Immature natural killer cell (primary cell): ENCODE measurements around the gene RAB8B. TPM values are rescaled to one million over a fixed set of nuclear protein-coding genes. Genes with fewer than 3 reads are reported as not detected.
"Not testable (repeated sequence)": the region's sequence is repeated elsewhere in the genome, so short reads cannot be mapped to it uniquely, and the experiment has no call there.

Source experiments
- DNase-seq, 3 donors: peaks; one replicate each; pipeline ENCODE4 v3.0.0; 2022; ENCODE audit warnings: mixed read lengths in 1 of 3
- H3K27ac Mint-ChIP-seq, 6 donors: one replicate each; pipeline ENCODE4 v1.8.0; 2020; ENCODE audit warnings: mixed read lengths in 6 of 6, mild to moderate bottlenecking in 5 of 6, inconsistent platforms in 4 of 6, moderate library complexity in 3 of 6
- H3K27me3 Mint-ChIP-seq, 3 donors: one replicate each; pipeline ENCODE4 v1.8.0; 2020 to 2021; ENCODE audit warnings: low read depth in 3 of 3, mild to moderate bottlenecking in 3 of 3, mixed read lengths in 3 of 3, moderate library complexity in 3 of 3, inconsistent platforms in 1 of 3
- H3K36me3 Mint-ChIP-seq, 3 donors: one replicate each; pipeline ENCODE4 v1.8.0; 2020; ENCODE audit warnings: mixed read lengths in 3 of 3, inconsistent platforms in 2 of 3, mild to moderate bottlenecking in 2 of 3
- H3K4me1 Mint-ChIP-seq, 2 donors: one replicate each; pipeline ENCODE4 v1.8.0; 2020; ENCODE audit warnings: inconsistent platforms in 2 of 2, mild to moderate bottlenecking in 2 of 2, mixed read lengths in 2 of 2, moderate library complexity in 1 of 2
- H3K4me3 Mint-ChIP-seq, 5 donors: one replicate each; pipeline ENCODE4 v1.8.0; 2020; ENCODE audit warnings: mild to moderate bottlenecking in 5 of 5, mixed read lengths in 5 of 5, inconsistent platforms in 3 of 5, moderate library complexity in 3 of 5
- H3K9me3 Mint-ChIP-seq, 6 donors: one replicate each; pipeline ENCODE4 v1.8.0; 2020; ENCODE audit warnings: mild to moderate bottlenecking in 6 of 6, mixed read lengths in 6 of 6, inconsistent platforms in 4 of 6, moderate library complexity in 3 of 6
- polyA plus RNA-seq, 3 donors: library from polyadenylated mRNA; unstranded; fragments of 300-500 nt; fragmentation: Illumina TruSeq; gene quantifications; one replicate each; pipeline ENCODE4 v1.2.3, GENCODE V29; 2021

The RAB8B gene
- polyA plus RNA-seq, 3 donors from 2014 or later: 64.6 to 123 (median 79.7) TPM

DNA sequence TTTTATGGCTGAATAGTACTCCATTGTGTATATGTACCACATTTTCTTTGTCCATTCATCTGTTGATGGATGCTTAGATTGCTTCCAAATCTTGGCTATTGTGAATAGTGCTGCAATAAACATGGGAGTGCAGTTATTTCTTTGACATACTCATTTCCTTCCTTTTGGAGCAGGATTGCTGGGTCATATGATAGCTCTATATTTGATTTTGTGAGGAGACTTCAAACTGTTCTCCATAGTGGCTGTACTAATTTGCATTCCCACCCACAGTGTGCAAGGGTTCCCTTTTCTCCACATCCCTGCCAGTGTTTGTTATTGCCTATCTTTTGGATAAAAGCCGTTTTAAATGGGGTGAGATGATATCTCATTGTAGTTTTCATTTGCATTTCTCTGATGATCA is 47.7 kb downstream of the RAB8B start:
- not testable (repeated sequence) for H3K4me3 Mint-ChIP-seq

DNA sequence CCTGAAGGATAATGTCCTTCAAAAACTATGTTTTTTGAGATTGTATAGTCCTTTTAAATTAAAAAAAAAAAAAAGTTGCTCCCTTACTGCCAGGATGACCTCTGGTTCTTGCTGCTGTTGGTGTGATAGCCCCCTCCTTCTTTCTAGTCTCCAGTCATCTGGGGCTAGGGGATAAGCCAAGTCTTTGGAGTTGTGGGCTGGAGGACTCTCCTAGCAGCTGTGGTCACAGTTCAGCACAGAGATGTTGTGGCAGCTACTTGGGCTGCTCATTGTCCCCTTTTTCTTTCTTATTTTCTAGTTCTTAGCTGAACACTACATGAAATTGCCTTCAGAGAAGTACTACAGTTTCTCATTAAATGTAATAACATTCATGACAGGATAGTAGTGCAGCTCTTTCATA is 48.8 kb downstream of the RAB8B start:
- no peak for DNase-seq
- Mint-ChIP-seq H3K27me3 (peaks cover 2 to 4% (median 3%) of the 10 kb centered on the region in 3 donors), H3K9me3 (no peaks in the 10 kb centered on the region), H3K4me3 (peak overlapping the region in 1 of 5 donors; percentile 14), H3K4me1 (peaks cover 79 to 100% of the 10 kb centered on the region in 2 donors), H3K36me3 (peaks cover 0 to 5% (median 3%) of the 10 kb centered on the region in 3 donors), H3K27ac (peak overlapping the region; percentile 22 to 92 (median 65))

More for the DNA sequence above, 47.7 kb downstream of the RAB8B start:
- H3K27me3 Mint-ChIP-seq, H3K36me3 Mint-ChIP-seq, DNase-seq, H3K9me3 Mint-ChIP-seq: not testable (repeated sequence)
- Mint-ChIP-seq H3K4me1 (peaks cover 81 to 100% of the 10 kb centered on the region in 2 donors), H3K27ac (peak overlapping the region; percentile 1 to 92 (median 57))

DNA sequence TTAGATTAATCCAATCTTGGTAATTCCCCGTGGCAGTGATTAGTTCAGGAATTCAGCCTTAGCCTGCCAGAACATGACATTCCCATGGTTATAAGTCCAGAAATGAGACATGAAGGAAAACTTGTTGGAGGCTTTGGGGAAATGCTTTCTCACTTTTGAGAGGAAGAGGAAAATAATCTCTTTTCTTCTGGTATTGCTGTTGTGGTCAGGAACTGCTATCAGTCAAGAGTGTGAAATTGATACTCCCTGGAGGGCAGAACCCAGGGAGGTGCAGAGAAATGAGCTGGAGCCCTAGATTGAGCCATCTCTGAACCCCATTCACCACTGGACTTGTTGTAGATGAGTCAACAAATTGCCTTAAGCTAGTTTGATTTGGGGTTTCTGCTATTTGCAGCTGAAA is 49.4 kb downstream of the RAB8B start:
- Mint-ChIP-seq H3K9me3 (no peaks in the 10 kb centered on the region), H3K4me3 (peak overlapping the region in 4 of 5 donors; percentile 19 to 61 (median 48)), H3K4me1 (peaks cover 79 to 100% of the 10 kb centered on the region in 2 donors), H3K36me3 (peaks cover 0 to 7% (median 5%) of the 10 kb centered on the region in 3 donors), H3K27me3 (peaks cover 2 to 5% (median 3%) of the 10 kb centered on the region in 3 donors), H3K27ac (peak overlapping the region; percentile 58 to 92 (median 76))
- peak; percentile 13 to 31 (median 20) for DNase-seq

- Mint-ChIP-seq H3K27ac (peak overlapping the region; percentile 12 to 71 (median 63)), H3K4me3 (peak overlapping the region in 2 of 5 donors; percentile 34 to 63), H3K36me3 (peaks cover under 1 to 3% (median under 1%) of the 10 kb centered on the region in 3 donors), H3K27me3 (peaks cover 2 to 3% (median 3%) of the 10 kb centered on the region in 3 donors), H3K4me1 (peaks cover 80 to 100% of the 10 kb centered on the region in 2 donors), H3K9me3 (no peaks in the 10 kb centered on the region)
- DNase-seq: no peak
Observed at GRCh38 chr15:63240109-63240508, 50.7 kb downstream of the RAB8B start.

- peaks cover 4 to 6% (median 4%) of the 10 kb centered on the region in 3 donors for H3K36me3 Mint-ChIP-seq
- peaks cover 2 to 3% (median 3%) of the 10 kb centered on the region in 3 donors for H3K27me3 Mint-ChIP-seq
- H3K4me3 Mint-ChIP-seq: no peak overlapping the region
- no peak for DNase-seq
- H3K27ac Mint-ChIP-seq: peak overlapping the region in 4 of 6 donors; percentile 13 to 56 (median 50)
- no peaks in the 10 kb centered on the region for H3K9me3 Mint-ChIP-seq
- peaks cover 83 to 97% of the 10 kb centered on the region in 2 donors for H3K4me1 Mint-ChIP-seq
Observed at GRCh38 chr15:63241316-63241715, 51.9 kb downstream of the RAB8B start.

DNA sequence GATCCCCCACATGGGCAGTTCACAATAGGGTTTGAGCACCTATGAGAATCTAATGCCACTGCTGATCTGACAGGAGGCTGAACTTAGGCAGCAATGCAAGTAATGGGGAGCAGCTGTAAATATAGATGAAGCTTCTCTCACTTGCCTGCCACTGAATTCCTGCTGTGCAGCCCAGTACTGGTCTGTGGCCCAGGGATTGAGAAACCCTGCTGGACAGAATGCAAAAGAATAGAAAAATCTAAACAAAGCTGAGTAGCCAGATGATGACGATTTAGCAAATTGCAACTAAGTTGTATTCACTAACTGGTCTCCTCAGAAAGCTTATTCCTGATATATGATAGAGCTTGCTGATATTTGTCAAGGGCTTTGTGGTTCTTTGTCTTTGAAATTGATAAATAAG is 53.7 kb downstream of the RAB8B start:
- Mint-ChIP-seq H3K27ac (peak overlapping the region; percentile 3 to 90 (median 31)), H3K36me3 (peaks cover 9 to 13% (median 12%) of the 10 kb centered on the region in 3 donors), H3K4me1 (peaks cover 83 to 97% of the 10 kb centered on the region in 2 donors), H3K27me3 (peaks cover 0 to 6% (median 2%) of the 10 kb centered on the region in 3 donors), H3K9me3 (no peaks in the 10 kb centered on the region), H3K4me3 (no peak overlapping the region)
- no peak for DNase-seq

GRCh38 chr15:63243776-63244175 is 54.4 kb downstream of the RAB8B start:
- DNase-seq: no peak
- Mint-ChIP-seq H3K4me3 (no peak overlapping the region), H3K36me3 (peaks cover 10 to 16% (median 13%) of the 10 kb centered on the region in 3 donors), H3K9me3 (no peaks in the 10 kb centered on the region), H3K27me3 (peaks cover 0 to 6% (median 6%) of the 10 kb centered on the region in 3 donors), H3K27ac (peak overlapping the region; percentile 74 to 90 (median 84)), H3K4me1 (peaks cover 82 to 97% of the 10 kb centered on the region in 2 donors)

- H3K9me3 Mint-ChIP-seq: no peaks in the 10 kb centered on the region
- H3K27me3 Mint-ChIP-seq: peaks cover 0 to 7% (median 6%) of the 10 kb centered on the region in 3 donors
- H3K36me3 Mint-ChIP-seq: peaks cover 13 to 17% (median 14%) of the 10 kb centered on the region in 3 donors
- peak overlapping the region in 1 of 5 donors; percentile 3 for H3K4me3 Mint-ChIP-seq
- H3K27ac Mint-ChIP-seq: peak overlapping the region; percentile 71 to 91 (median 84)
- peaks cover 80 to 97% of the 10 kb centered on the region in 2 donors for H3K4me1 Mint-ChIP-seq
- no peak for DNase-seq
Observed at GRCh38 chr15:63244399-63244798, 55.0 kb downstream of the RAB8B start.

DNA sequence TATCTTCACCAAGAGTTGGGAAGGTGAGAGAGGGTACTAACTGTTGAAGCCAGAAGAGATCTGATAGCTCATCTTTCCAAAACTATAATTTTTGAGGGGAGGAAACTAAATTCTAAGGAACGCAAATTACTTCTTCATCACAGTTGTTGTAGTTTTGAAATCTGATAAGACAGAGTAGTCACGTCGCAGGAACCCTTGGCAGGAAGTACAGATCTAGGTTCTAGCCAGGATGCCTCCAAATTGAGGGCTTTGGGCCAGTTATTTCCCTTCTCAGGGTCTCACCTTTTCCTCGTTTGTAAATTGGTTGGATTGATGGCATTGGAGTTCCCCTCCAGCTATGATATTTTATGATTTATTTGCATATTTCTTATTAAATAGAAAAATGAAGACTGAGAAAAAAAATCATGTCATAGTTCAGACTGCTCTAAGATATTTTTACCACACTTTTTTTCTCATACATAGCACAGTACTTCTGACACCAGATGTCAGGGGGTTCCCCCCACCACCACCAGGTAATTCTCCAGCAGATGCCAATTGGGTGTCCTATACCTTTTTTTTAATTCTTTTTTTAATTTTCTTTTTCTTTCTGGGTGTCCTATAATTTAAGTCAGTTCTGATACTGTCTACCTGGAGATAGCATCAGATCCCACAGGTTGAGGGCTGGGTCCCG is 55.7 kb downstream of the RAB8B start:
- H3K4me1 Mint-ChIP-seq: peaks cover 75 to 95% of the 10 kb centered on the region in 2 donors
- H3K9me3 Mint-ChIP-seq: no peaks in the 10 kb centered on the region
- peak overlapping the region; percentile 71 to 91 (median 84) for H3K27ac Mint-ChIP-seq
- DNase-seq: peak in 1 of 3 donors; percentile 24
- H3K27me3 Mint-ChIP-seq: peaks cover 0 to 7% (median 6%) of the 10 kb centered on the region in 3 donors
- peaks cover 15 to 21% (median 17%) of the 10 kb centered on the region in 3 donors for H3K36me3 Mint-ChIP-seq
- no peak overlapping the region for H3K4me3 Mint-ChIP-seq

GRCh38 chr15:63246691-63247469 is 57.5 kb downstream of the RAB8B start:
- peaks cover 76 to 95% of the 10 kb centered on the region in 2 donors for H3K4me1 Mint-ChIP-seq
- H3K36me3 Mint-ChIP-seq: peaks cover 19 to 29% (median 24%) of the 10 kb centered on the region in 3 donors

GRCh38 chr15:63250312-63250965 is 61.0 kb downstream of the RAB8B start:
- Mint-ChIP-seq H3K9me3 (no peaks in the 10 kb centered on the region), H3K36me3 (peaks cover 16 to 30% (median 20%) of the 10 kb centered on the region in 3 donors), H3K27ac (peak overlapping the region; percentile 60 to 77 (median 64)), H3K27me3 (peaks cover 0 to 11% (median 11%) of the 10 kb centered on the region in 3 donors), H3K4me3 (no peak overlapping the region), H3K4me1 (peaks cover 65 to 93% of the 10 kb centered on the region in 2 donors)
- DNase-seq: no peak

More at GRCh38 chr15:63246691-63247469, 57.5 kb downstream of the RAB8B start:
- Mint-ChIP-seq H3K9me3 (no peaks in the 10 kb centered on the region), H3K27ac (peak overlapping the region; percentile 78 to 92 (median 83)), H3K4me3 (peak overlapping the region in 4 of 5 donors; percentile 14 to 66 (median 38)), H3K27me3 (peaks cover 0 to 7% (median 4%) of the 10 kb centered on the region in 3 donors)
- DNase-seq: peak in 2 of 3 donors; percentile 22 to 25

DNA sequence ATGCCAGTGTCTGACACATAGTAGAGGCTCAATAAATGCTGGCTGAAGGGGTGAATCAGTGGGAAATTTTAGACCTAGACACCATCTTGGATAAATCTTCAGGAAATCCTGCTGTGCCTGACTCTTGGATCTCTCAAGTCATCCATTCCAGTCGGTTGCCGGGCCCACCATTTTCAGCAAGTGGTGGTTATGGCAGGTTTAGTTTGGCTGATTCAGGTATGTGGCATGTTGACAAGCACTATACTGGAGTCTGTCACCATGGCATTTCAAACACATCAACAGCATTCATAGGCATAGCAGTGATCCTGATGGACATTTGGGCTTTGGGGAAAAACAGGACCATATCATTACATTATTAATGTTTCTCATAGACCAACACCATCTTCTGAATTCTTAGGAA is 62.3 kb downstream of the RAB8B start:
- Mint-ChIP-seq H3K36me3 (peaks cover 11 to 34% (median 17%) of the 10 kb centered on the region in 3 donors), H3K9me3 (no peaks in the 10 kb centered on the region)

DNA sequence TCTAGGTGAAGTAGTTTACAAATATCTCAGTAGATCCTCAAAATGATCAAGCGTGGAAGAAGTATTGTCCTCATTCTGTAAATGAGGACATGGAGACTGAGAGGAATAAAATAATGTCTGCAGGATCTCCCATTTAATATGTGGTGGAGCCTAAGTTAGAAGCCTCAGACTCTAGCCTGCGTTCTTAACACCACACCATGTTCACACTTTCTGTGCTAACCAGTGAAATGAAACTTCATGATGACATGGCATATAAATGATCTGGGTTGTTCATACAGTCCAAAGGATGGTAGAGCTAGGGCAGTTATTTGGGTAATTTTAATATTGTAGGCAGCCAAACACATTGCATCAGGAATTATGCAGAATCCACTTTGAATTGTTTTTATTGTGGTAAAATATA is 62.9 kb downstream of the RAB8B start:
- H3K4me3 Mint-ChIP-seq: no peak overlapping the region
- H3K4me1 Mint-ChIP-seq: peaks cover 54 to 85% of the 10 kb centered on the region in 2 donors
- peaks cover 10 to 32% (median 12%) of the 10 kb centered on the region in 3 donors for H3K36me3 Mint-ChIP-seq
- H3K27ac Mint-ChIP-seq: peak overlapping the region; percentile 27 to 85 (median 74)
- H3K9me3 Mint-ChIP-seq: no peaks in the 10 kb centered on the region
- peaks cover 0 to 11% (median 9%) of the 10 kb centered on the region in 3 donors for H3K27me3 Mint-ChIP-seq
- DNase-seq: no peak

More for the DNA sequence above, 62.3 kb downstream of the RAB8B start:
- peaks cover 0 to 11% (median 10%) of the 10 kb centered on the region in 3 donors for H3K27me3 Mint-ChIP-seq
- H3K4me1 Mint-ChIP-seq: peaks cover 59 to 90% of the 10 kb centered on the region in 2 donors
- peak overlapping the region; percentile 40 to 77 (median 63) for H3K27ac Mint-ChIP-seq
- H3K4me3 Mint-ChIP-seq: no peak overlapping the region
- no peak for DNase-seq
